HG03135 (cell line): ENCODE results near the gene NANOS1.
"Not testable (repeated sequence)": the region's sequence is repeated elsewhere in the genome, so short reads cannot be mapped to it uniquely, and the experiment has no call there.

ENCODE experiments used
- ATAC-seq: cut with Tn5 transposase; IDR thresholded peaks from one replicate; pipeline ENCODE4 v1.9.1; 2021; ENCODE audit warnings: mild to moderate bottlenecking, moderate library complexity; ENCODE audit not compliant: unreplicated experiment

Gene NANOS1

DNA sequence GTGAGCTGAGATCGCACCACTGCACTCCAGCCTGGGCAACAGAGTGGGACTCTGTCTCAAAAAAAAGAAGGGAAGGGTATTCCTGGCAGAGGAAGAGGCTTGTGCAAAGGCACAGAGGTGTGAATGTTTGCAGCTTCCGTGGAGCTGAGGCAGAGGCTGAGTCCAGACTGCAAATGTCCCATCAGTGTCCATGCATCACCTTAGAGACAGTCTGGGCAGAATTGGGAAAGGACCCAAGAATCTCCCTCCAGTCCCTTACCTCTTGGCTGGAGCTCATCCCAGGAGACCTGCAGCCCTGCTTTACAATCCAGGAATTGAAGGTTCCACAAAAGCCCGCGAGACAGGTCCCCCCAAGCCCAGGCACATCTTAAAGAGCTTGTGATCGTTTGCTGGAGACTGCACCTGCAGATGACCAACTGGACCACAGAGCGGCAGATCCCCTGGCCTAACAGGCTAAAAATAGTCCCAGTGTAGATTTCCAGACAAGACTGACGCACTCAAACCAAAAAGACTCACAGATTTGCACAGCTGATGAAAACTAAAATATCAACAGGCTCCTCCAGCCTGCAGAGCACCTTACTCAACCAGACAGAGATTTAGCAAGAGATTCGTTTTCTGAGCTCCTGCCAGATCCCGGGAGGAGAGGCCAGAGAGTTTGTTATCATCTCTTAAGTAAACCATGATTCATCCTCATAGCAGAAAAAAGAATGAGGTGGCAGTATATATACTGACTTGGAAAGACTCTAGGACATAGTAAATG is 22.9 kb upstream of the NANOS1 start:
- ATAC-seq, result no peak

DNA sequence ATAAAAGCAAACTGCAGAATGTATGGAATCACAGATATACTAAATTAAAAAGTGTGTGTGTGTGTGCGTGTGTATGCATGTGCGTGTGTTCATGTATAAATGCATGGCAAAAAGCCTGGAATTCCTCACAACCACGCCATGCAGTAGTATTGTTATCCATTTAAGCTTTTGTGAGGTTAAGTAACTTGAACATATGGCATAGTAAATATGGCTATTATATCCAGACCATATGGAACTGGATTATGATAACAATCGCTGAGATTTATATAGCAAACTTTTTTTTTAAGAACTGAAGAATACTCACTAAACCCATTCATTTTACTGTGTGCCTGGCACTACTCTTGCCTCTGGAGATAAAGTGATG is 22.3 kb upstream of the NANOS1 start:
- no peak for ATAC-seq

DNA sequence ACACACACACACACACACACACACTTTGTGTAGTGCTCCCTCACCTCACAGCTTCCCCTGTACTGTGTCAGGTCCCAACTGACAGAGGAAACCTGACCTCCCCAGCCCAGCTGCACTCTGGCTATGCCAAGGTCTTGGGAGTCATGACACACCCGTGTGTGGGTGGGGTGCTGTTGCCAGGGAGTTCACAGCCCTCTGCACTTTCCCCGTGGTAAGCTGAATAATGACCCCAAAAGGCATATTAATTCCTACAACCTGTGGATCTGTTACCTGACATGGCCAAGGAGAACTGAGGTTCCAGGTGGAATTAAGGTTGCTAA is 8.9 kb upstream of the NANOS1 start:
- no peak for ATAC-seq

DNA sequence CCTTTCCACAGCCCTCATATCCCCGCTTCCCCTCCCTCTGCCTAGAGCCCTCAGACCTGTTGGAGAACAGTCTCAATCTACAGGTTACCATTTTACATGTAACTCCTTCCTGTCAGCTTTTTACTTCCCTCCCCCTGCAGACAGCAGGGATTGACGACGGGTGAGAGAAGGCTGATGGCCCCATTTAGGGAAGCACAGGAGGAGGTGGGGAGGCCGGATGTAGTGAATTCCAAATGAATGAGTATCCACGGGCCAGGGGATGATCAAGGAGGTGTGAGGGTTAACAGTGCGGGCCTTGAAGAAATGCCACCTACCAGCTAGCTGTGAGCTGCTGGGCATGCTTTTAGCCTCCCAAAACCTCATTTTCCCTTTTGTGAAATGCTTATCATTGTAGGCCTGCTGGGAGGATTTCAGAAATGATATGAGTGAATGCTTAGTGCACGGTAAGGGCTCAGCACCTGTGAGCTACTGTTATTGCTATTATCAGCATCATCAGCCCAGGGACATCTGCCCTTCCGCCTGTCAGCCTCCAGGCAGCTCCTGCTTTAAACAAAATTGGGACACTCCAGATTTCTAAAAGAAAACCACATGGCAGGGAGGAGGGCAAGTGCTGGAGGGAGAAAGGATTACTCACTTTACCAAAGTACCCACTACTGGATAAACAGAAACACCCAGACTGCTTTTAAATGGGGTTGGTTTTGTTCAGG is 6.5 kb upstream of the NANOS1 start:
- no peak for ATAC-seq

DNA sequence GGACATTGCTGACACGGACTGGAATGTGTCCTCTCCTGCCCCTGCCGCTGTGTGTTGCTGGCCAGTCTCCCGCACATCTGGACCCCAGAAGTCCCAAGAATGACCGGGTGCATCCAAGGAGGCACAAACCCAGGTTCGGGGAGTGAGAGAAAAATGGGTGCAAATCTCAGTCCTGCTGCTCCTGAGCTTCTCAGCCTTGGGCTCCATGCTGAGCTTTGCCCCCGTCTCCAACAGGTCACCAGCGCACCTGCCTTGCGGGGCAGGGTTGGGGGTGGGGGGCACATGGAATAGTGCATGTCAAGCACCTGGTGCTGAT is 6.0 kb upstream of the NANOS1 start:
- ATAC-seq, result no peak

DNA sequence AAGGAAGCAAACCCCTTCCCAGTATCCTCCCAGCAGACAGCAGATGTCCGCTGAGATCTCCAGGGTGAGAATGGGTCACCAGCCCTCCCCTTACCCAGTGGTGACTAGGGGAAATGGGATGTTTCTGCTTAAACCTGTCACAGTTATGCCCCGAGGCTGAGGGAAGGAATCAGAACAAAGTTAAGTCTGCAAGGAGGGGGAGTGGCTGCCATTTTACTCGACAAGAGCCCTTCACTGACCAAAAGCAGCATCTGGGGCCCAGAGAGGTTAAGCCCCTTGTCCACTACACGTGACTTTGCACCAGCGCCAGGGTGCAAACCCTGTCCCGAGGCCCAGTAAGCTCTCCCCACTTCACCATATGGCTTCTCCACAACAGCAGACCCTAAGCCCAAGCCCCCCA is 4.6 kb upstream of the NANOS1 start:
- ATAC-seq, result no peak

DNA sequence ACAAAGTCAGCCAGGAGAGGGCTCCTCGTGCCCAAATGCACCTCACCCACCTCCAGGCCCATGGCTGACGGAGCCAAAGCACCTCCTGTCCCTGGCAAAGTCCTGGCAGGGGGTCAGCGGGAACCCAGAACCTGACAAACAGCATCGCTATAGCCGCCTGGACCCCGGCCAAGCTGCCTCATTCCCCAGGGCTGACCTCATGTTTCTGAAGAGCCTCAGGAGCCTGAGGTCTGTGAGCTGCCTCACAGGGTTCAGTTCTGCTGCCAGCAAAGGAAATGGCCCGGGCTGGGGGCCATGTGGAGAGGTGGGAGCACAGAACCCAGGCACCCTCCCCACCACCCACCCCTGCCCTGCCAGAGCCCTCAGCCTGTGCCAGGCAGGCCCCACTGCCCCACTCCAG is 4.2 kb upstream of the NANOS1 start:
- ATAC-seq, result no peak

DNA sequence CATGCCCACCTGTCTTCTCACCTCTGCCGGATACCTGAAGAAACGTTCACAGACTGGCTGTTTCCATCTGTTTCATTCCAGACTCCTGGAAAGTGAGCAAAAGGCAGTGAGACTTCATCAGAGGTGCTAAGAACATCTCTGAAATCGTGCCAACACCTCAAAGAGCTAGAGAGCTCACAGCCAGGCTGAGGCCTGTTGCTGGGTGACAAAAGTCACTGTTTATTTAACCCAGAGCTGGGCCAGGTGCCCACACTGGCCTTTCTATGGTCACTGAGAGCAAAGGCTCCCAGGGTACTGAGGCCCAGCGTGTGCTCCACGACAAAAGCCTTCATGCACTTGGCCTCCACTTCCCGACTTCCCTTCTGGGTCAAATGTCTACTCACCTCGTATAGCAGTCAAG is 3.7 kb upstream of the NANOS1 start:
- no peak for ATAC-seq

DNA sequence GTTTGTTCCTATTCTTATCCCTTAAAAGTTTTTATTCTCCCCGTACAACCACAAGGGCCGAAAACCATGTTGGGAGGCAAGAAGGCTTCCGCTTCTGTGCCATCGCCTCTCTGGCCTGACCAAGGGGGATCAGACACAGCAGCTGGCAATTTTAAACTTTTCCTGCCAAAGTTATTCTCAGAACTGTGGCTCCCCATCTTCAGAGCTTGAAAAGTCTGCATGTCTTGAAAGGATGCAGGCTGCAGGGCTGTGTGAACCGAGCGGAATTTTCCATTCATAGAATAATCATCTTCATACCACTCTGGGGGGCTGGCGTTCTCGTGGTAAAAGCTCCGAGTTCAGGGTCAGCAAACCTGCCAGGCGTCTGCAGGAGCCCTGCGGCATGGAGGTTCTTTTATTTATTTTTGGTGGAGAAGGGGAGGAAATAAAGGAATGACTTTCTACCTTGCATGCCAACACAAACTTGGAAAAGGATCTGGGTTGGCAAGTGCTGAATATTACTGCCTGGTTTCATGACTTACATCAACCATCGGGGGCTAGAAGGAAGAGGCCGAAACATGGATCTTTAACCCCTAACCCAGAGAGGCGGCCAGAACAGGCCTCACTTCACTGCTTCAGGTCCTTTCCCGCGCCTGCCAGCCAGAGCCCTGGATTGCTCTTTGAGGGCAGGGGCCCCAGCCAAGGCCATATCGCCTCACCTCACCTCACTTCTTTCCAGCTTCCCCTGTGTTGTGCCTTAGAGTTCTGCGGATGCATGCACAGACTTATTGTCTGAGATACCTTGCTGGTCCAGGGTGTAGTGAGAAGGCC is 3.0 kb upstream of the NANOS1 start:
- no peak for ATAC-seq

DNA sequence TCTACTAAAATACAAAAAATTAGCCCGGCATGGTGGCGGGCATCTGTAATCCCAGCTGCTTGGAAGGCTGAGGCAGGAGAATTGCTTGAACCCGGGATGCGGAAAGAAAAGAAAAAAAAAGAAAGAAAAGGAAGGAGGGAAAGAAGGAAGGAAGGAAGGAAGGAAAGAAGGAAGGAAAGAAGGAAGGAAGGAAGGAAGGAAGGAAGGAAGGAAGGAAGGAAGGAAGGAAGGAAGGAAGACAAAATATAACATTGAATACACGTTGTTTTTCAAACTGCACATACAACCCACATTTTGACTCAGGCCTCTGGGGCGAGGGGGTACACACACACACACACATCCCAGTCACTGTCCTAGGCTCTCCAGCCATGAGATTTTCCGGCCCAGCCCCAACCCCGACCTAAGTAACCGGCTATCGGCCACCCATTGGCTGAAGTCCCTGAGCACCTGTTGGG is 1.0 kb upstream of the NANOS1 start:
- not testable (repeated sequence) for ATAC-seq

DNA sequence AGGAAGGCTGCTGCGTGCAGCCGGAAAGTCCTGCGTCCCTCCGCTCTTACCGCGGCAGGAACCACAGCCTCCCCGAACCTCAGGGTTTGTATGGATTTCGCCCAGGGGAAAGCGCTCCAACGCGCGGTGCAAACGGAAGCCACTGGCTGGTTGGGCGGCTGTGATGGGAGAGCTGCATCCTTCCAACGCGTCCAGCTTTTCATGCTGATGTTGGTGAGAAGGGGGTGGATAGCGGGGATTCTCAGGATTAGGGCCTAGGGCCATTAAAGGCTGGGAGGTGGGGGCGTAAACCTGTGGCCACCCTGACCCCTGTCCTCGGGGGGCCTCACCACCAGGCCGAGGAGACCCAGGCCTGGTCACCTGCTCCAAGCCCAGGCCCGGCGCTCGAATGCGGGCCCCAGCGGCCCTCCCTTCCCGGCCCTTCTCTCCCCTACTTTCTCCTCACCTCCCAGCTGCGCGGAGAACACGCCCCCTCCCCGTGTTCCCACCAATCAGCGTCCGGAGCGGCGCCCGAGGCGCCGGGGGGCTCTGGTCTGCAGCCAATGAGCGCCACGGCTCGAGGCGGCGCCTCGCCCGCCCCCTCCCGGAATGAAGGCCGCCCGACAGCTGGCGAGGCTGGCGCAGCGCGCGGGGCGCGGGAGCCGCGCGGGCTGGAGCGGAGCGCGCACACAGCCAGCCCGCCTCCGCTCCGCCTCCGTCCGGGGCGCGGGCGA is 458 bp upstream of the NANOS1 start:
- ATAC-seq, result peak; percentile 59

DNA sequence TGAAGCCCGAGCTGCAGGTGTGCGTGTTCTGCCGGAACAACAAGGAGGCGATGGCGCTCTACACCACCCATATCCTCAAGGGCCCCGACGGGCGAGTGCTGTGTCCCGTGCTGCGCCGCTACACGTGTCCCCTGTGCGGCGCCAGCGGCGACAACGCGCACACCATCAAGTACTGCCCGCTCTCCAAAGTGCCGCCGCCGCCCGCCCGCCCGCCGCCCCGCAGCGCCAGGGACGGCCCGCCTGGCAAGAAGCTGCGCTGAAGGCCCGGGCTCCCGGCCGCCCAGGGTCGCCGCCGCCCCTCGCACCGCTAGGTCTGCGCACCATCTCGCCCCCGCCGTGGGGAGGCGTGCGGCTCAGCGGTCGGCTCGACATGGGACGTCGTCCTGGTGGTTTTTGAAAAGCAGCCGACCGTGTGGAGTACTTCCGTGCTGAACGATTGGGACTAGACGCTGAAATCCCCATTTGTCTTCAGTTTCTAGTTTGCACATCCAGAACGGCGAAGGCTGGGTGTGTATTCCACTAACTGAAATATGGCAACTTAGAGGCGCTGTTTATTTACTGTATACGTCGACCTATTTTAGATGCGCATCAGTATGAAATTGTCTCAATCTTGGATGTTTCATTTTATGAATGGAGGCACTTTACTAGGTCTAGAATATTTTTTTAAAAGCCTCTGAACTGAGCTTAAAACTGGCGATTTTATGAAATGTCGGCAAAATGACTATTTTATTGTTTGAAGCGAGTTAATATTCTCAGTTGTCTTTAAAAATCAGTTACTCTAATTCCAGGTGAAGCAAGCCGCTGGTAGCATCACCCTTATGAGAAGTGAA is 1.1 kb downstream of the NANOS1 start:
- peak; percentile 53 for ATAC-seq

DNA sequence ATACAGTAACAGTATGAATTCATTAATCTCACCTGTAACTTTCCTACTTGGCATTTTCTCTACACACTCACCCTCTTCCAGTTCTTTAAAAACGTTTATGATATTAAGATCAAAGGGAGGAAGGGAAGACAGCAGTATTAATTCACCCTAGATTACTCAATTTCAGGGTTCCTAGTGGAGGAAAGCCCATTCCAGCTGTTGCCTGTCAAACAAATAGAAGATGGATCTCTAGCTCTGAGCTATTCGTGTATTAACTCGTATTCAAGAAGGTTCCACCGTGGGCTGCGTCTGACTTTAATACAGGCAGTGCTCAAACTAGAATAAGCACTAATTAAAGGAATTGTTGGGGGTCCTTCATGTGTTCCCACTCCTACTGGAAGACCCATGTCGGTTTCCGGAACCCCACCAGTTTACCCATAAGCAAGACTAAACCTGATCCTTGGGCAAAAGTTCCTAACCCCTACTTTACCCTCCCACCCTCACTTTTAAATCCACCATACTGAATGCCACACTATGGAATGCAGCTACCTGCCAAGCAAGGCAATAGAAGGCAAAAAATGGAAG is 2.1 kb downstream of the NANOS1 start:
- no peak for ATAC-seq

DNA sequence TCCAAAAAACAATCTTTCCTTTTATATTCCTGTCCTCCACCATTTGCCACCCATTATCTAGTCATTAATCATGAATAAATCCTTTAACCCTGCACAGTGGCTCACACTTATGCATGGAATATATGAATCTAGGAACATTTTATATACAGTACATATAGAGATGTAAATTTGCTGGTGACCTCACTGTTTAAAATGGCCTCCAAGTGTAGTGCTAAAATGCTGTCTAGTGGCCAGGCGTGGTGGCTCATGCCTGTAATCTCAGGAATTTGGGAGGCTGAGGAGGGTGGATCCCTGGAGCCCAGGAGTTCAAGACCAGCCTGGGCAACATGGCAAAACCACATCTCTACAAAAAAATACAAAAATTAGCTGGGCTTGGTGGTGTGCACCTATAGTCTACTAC is 9.6 kb downstream of the NANOS1 start:
- ATAC-seq, result no peak

DNA sequence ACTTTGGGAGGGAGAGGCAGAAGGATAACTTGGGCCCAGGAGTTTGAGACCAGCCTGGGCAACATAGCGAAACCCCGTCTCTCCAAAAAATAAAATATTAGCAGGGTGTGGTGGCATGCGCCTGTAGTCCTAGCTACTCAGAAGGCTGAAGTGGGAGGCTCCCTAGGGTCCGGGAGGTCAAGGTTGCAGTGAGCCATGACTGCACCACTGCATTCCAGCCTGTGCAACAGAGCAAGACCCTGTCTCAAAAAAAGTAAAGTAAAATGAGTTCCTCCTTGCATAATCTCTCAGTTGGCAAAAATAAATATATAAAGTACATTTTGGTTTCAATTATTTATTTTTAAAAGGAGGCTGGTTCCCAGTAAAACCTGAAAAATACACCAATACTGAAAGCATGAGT is 11.8 kb downstream of the NANOS1 start:
- ATAC-seq, result no peak

DNA sequence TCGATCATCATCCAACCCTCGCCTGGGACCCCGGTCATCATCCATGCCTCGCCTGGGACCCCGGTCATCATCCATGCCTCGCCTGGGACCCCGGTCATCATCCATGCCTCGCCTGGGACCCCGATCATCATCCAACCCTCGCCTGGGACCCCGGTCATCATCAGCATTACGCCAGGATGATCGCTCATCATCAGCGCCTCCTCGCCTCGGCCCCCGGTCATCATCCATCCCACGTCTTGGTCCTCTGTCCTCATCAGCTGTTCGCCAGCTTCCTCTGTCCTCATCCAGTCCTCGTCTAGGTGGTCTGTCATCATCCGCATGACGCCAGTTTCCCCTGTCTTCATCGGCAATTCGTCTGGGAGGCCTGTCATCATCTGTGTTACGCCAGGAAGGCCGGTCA is 12.7 kb downstream of the NANOS1 start:
- ATAC-seq, result no peak

DNA sequence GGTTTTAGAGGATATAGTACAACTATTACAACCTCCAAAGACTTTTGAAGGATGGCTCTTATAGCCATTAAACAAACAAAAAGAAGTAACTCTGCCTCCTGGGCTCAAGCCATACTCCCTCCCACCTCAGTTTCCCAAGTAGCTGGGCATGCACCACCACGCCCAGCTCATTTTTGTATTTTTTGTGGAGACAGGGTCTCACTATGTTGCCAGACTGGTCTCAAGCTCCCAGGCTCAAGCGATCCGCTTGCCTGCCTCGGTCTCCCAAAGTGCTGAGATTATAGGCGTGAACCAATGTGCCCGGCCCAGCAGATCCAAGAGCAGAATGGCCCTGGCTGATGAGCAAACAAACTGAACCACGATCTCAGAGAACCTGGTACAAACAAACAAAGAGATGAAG is 16.0 kb downstream of the NANOS1 start:
- no peak for ATAC-seq

DNA sequence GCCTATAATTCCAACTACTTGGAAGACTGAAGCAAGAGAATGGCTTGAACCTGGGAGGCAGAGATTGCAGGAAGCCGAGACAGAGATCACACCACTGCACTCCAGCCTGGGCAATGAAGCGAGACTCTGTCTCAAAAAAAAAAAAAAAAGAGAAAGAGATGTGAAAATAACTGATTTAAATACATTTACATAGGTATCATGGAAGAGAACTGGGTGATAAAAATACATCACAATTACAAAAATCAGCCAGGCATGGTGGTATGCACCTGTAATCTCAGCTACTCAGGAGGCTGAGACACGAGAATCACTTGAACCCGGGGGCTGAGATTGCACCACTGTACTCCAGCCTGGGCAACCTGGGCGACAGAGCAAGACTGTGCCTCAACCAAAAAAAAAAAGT is 19.8 kb downstream of the NANOS1 start:
- ATAC-seq, result no peak

DNA sequence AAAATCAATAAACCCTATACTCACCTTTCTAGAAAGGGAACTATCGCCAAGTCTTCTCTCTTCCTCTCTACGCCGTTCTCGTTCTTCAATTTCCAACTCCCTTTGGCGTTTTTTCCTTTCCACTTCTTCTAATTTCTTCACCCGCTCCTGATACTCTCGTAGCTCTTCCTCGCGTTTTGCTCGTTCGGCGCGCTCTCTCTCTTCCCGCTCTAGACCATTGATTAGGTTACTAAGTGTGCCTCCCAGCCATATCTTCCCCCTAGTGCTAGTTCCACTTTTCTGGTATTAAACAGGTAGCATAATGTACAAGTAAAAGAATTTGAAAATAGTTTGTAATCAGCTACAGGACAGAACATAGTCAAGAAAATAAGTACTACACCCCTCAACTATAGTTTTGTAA is 20.3 kb downstream of the NANOS1 start:
- ATAC-seq, result no peak

DNA sequence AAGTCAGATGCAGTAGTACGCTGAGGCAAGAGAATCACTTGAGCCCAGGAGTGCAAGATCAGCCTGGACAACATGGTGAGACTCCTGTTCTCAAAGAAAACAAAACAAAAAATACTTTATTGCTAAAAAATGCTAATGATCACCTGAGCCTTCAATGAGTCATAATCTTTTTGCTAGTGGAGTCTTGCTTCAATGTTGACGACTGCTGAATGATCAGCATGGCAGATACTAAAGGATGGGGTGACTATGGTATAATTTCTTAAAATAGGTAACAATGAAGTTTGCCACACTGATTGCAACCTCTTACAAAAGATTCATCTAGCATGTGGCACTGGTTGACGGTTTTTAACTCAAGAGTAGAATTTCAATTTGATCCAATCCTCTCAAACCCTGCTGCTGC is 22.3 kb downstream of the NANOS1 start:
- no peak for ATAC-seq
